HG03103 (cell line): ENCODE results near the gene DMXL1.
A peak's percentile ranks its signal among the peaks of the same experiment; 100 is the strongest.

ENCODE experiments used
- ATAC-seq: cut with Tn5 transposase; IDR thresholded peaks from one replicate; pipeline ENCODE4 v1.9.1; 2021; ENCODE audit warnings: low read depth; ENCODE audit not compliant: unreplicated experiment

Gene DMXL1

GRCh38 chr5:119257613-119258012 is 186.7 kb downstream of the DMXL1 start:
- ATAC-seq = no peak

GRCh38 chr5:119263639-119264038 is 192.8 kb downstream of the DMXL1 start:
- ATAC-seq = no peak

GRCh38 chr5:119264186-119264585 is 193.3 kb downstream of the DMXL1 start:
- no peak for ATAC-seq

GRCh38 chr5:119267958-119268386 is 197.1 kb downstream of the DMXL1 start:
- ATAC-seq = peak; percentile 69

GRCh38 chr5:119268387-119269060 is 197.6 kb downstream of the DMXL1 start:
- peak; percentile 84 for ATAC-seq

- peak; percentile 0 for ATAC-seq
Observed at GRCh38 chr5:119269061-119269944, 198.4 kb downstream of the DMXL1 start.

GRCh38 chr5:119270121-119270565 is 199.3 kb downstream of the DMXL1 start:
- no peak for ATAC-seq

- no peak for ATAC-seq
Observed at GRCh38 chr5:119270960-119271757, 200.3 kb downstream of the DMXL1 start.

GRCh38 chr5:119271758-119272730 is 201.2 kb downstream of the DMXL1 start:
- ATAC-seq = no peak

- no peak for ATAC-seq
Observed at GRCh38 chr5:119273391-119273839, 202.5 kb downstream of the DMXL1 start.

- no peak for ATAC-seq
Observed at GRCh38 chr5:119274030-119274766, 203.3 kb downstream of the DMXL1 start.

GRCh38 chr5:119274767-119275130 is 203.9 kb downstream of the DMXL1 start:
- ATAC-seq = peak; percentile 40

GRCh38 chr5:119275146-119275545 is 204.3 kb downstream of the DMXL1 start:
- ATAC-seq = peak; percentile 12

- peak; percentile 55 for ATAC-seq
Observed at GRCh38 chr5:119275601-119276173, 204.8 kb downstream of the DMXL1 start.

GRCh38 chr5:119276978-119277377 is 206.1 kb downstream of the DMXL1 start:
- ATAC-seq = no peak

GRCh38 chr5:119279093-119279492 is 208.2 kb downstream of the DMXL1 start:
- ATAC-seq = no peak

- no peak for ATAC-seq
Observed at GRCh38 chr5:119280380-119280779, 209.5 kb downstream of the DMXL1 start.

- ATAC-seq = no peak
Observed at GRCh38 chr5:119282628-119283027, 211.7 kb downstream of the DMXL1 start.

GRCh38 chr5:119284031-119284430 is 213.1 kb downstream of the DMXL1 start:
- no peak for ATAC-seq
